Lung (tissue), 12 donors: Measurements from ENCODE around the gene EEF1B2. TPM values are rescaled to one million over a fixed set of nuclear protein-coding genes. Genes with fewer than 3 reads are reported as not detected.
"Not testable (repeated sequence)": the region's sequence is repeated elsewhere in the genome, so short reads cannot be mapped to it uniquely, and the experiment has no call there.

Experiments used
- ATAC-seq: fragments of 200-7000 bp; cut with Tn5 transposase; one replicate; pipeline ENCODE4 v1.9.1; 2020; ENCODE audit warnings: moderate number of reproducible peaks; ENCODE audit not compliant: insufficient read depth, low FRiP score
- DNase-seq, 3 donors: peaks; one replicate each; pipeline ENCODE4 v3.0.0-alpha.2; 2013 to 2017
- H3K27ac ChIP-seq, 2 donors: one replicate each; pipeline ENCODE4 v1.5.1; 2013; ENCODE audit warnings: mild to moderate bottlenecking in 2 of 2, moderate library complexity in 2 of 2, control low read depth in 1 of 2, inconsistent platforms in 1 of 2, low read depth in 1 of 2, low read length in 1 of 2
- H3K27me3 ChIP-seq, 3 donors: one replicate each; pipeline ENCODE4 v1.5.1; 2013; ENCODE audit warnings: low read length in 2 of 3; ENCODE audit not compliant: control insufficient read depth in 3 of 3, insufficient read depth in 3 of 3
- H3K36me3 ChIP-seq, 4 donors: one replicate each; pipeline ENCODE4 v1.5.1; 2013; ENCODE audit warnings: low read length in 4 of 4, mild to moderate bottlenecking in 1 of 4, moderate library complexity in 1 of 4; ENCODE audit not compliant: control insufficient read depth in 4 of 4, insufficient read depth in 4 of 4
- H3K4me1 ChIP-seq, 5 donors: one replicate each; pipeline ENCODE4 v1.5.1; 2013; ENCODE audit warnings: low read length in 5 of 5, mild to moderate bottlenecking in 2 of 5, moderate library complexity in 1 of 5; ENCODE audit not compliant: control insufficient read depth in 5 of 5, insufficient read depth in 5 of 5
- H3K4me3 ChIP-seq: one replicate; pipeline ENCODE4 v1.5.1; 2013; ENCODE audit warnings: mild to moderate bottlenecking, control low read depth, moderate library complexity
- H3K9ac ChIP-seq, 2 donors: one replicate each; pipeline ENCODE4 v1.5.1; 2013; ENCODE audit warnings: low read length in 2 of 2, control low read depth in 1 of 2; ENCODE audit not compliant: insufficient read depth in 1 of 2
- H3K9me3 ChIP-seq, 4 donors: one replicate each; pipeline ENCODE4 v1.5.1; 2013; ENCODE audit warnings: low read length in 3 of 4, mild to moderate bottlenecking in 1 of 4, moderate library complexity in 1 of 4; ENCODE audit not compliant: control insufficient read depth in 4 of 4, insufficient read depth in 3 of 4
- CTCF ChIP-seq: IDR thresholded peaks from 2 replicates; pipeline ENCODE4 v1.5.1; 2012; ENCODE audit warnings: mild to moderate bottlenecking; ENCODE audit errors: control extremely low read depth, extremely low read depth
- WGBS, 2 donors: extraction: QIAGEN DNeasy Blood & Tissue Kit; methylation state at CpG; one replicate each; pipeline ENCODE4 v1.1.7; 2013; 5-methylcytosine and 5-hydroxymethylcytosine counted together
- polyA plus RNA-seq, 2 donors: library from polyadenylated mRNA; stranded (reverse); fragments of 200-250 nt; gene quantifications; one replicate each; pipeline ENCODE4 v1.2.1, GENCODE V29; 2013
- total RNA-seq, 2 donors: library from RNA; depleted of rRNA in 1 of 2; stranded (reverse); fragments of >200 nt in 1 of 2; gene quantifications; one replicate each; pipeline ENCODE4 v1.2.1, GENCODE V29; 2014 to 2021
- donor health status: control.
- donor health status: control.
- donor health status: Bipolar disorder and iron deficiency.
- donor health status: healthy.
- donor health status: DM: yes; HTN: yes; CAD: no.

Gene EEF1B2
- total and polyA plus RNA-seq, 4 donors = 217 to 737 (median 524) TPM

- TF ChIP-seq CTCF = no peak
- H3K4me3 ChIP-seq = no peak overlapping the region
- no peak for DNase-seq
- no peak overlapping the region for H3K9ac ChIP-seq
- no peaks in the 10 kb centered on the region for H3K36me3 ChIP-seq
- no peak for ATAC-seq
- WGBS, 2 donors = 81 to 87% methylated on average over 16 of the region's 16 CpGs
- H3K9me3 ChIP-seq = no peaks in the 10 kb centered on the region
- H3K4me1 ChIP-seq = no peaks in the 10 kb centered on the region
- no peaks in the 10 kb centered on the region for H3K27me3 ChIP-seq
- H3K27ac ChIP-seq = no peak overlapping the region
Measured at GRCh38 chr2:206202446-206202845, 42.8 kb downstream of the EEF1B2 start.

GRCh38 chr2:206203331-206203730 is 43.6 kb downstream of the EEF1B2 start:
- H3K36me3 ChIP-seq = no peaks in the 10 kb centered on the region
- no peak overlapping the region for H3K4me3 ChIP-seq
- no peaks in the 10 kb centered on the region for H3K4me1 ChIP-seq
- H3K27ac ChIP-seq = no peak overlapping the region
- WGBS, 2 donors = 95 to 97% methylated on average over 17 of the region's 17 CpGs
- no peak for ATAC-seq
- no peak for TF ChIP-seq CTCF
- no peaks in the 10 kb centered on the region for H3K9me3 ChIP-seq
- no peaks in the 10 kb centered on the region for H3K27me3 ChIP-seq
- no peak overlapping the region for H3K9ac ChIP-seq
- DNase-seq = no peak

GRCh38 chr2:206204710-206205109 is 45.0 kb downstream of the EEF1B2 start:
- H3K27ac ChIP-seq = no peak overlapping the region
- H3K9me3 ChIP-seq = no peaks in the 10 kb centered on the region
- ATAC-seq (no peak), DNase-seq (no peak)
- H3K4me3 ChIP-seq = no peak overlapping the region
- no peak for TF ChIP-seq CTCF
- no peaks in the 10 kb centered on the region for H3K27me3 ChIP-seq
- no peaks in the 10 kb centered on the region for H3K4me1 ChIP-seq
- no peaks in the 10 kb centered on the region for H3K36me3 ChIP-seq
- WGBS, 2 donors = 59 to 83% methylated on average over 3 of the region's 3 CpGs
- no peak overlapping the region for H3K9ac ChIP-seq

DNA sequence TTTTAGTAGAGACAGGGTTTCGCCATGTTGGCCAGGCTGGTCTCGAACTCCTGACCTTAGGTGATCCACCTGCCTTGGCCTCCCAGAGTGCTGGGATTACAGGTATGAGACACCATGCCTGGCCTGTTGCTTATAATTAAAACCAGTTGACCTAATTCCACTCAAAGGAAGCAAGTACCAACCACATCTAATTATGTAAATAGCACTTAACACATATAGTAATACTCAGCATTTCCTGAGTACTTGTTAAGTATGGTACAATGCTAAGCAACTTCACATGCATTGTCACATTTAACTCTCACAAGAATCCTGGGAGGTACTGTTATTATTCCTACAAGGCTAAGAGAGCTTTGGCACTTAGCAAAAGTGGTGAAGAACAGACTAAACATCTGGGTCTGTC is 47.6 kb downstream of the EEF1B2 start:
- not testable (repeated sequence) for ATAC-seq, H3K4me1 ChIP-seq
- 92 to 94% methylated on average over 2 of the region's 2 CpGs for WGBS, 2 donors

More for the DNA sequence above, 47.6 kb downstream of the EEF1B2 start:
- not testable (repeated sequence) for H3K4me3 ChIP-seq, H3K36me3 ChIP-seq, H3K27ac ChIP-seq, H3K9me3 ChIP-seq, H3K27me3 ChIP-seq, DNase-seq, H3K9ac ChIP-seq
